A549 (cell line): ENCODE measurements around the gene PHPT1. TPM values are rescaled to one million over a fixed set of nuclear protein-coding genes. Genes with fewer than 3 reads are reported as not detected.

Experiments
- ATAC-seq, 2 experiments: fragments of 200-7000 bp in 1 of 2; fragments of >200 bp in 1 of 2; cut with Nextera tagmentation in 1 of 2; cut with Tn5 transposase in 1 of 2; 3 replicates each; pipeline versions ENCODE4 v1.8.0 to v1.9.1; 2018 to 2020; ENCODE audit warnings: mild to moderate bottlenecking in 1 of 2, moderate library complexity in 1 of 2
- CTCF ChIA-PET: fragments of 300-600 bp; sonication (Branson Sonifier 250); formaldehyde crosslinking; extraction: SDS; loops from one replicate; lab custom pipeline; 2021; ENCODE audit warnings: antibody characterized with exemption, inconsistent platforms; lab: Yijun Ruan, JAX
- POLR2A ChIA-PET: fragments of 350-600 bp; formaldehyde crosslinking; extraction: SDS; loops from one replicate; lab custom pipeline; 2021; ENCODE audit warnings: antibody characterized with exemption, inconsistent platforms; lab: Yijun Ruan, JAX
- DNase-seq, 2 experiments: peaks; one replicate each; pipeline versions ENCODE4 v3.0.0 to v3.0.0-alpha.2; 2011 to 2016; ENCODE audit warnings: low read depth in 1 of 2, low spot score in 1 of 2
- FAIRE-seq: peaks from 2 replicates; lab custom pipeline; 2011; peaks lifted over from hg19 to GRCh38; lab: Jason Lieb, UNC
- H3K27ac ChIP-seq, 2 experiments: fragments of >200 bp; sonication (Bioruptor Twin); formaldehyde crosslinking; 3 replicates each; pipeline ENCODE4 v1.5.1; 2016 to 2017
- H3K4me1 ChIP-seq: fragments of >200 bp; sonication (Bioruptor Twin); formaldehyde crosslinking; 3 replicates; pipeline ENCODE4 v1.6.1; 2016
- H3K4me2 ChIP-seq: fragments of >200 bp; sonication (Bioruptor Twin); formaldehyde crosslinking; 3 replicates; pipeline ENCODE4 v1.6.1; 2016
- H3K4me3 ChIP-seq: fragments of >200 bp; sonication (Bioruptor Twin); formaldehyde crosslinking; 3 replicates; pipeline ENCODE4 v1.5.1; 2016
- H3K9me3 ChIP-seq: fragments of >200 bp; sonication (Bioruptor Twin); formaldehyde crosslinking; 3 replicates; pipeline ENCODE4 v1.6.1; 2016
- BHLHE40 ChIP-seq: IDR thresholded peaks from 2 replicates; pipeline ENCODE4 v1.6.1; 2012; ENCODE audit warnings: low read depth, low read length, inconsistent platforms
- CHD2 ChIP-seq: fragments of 150-350 bp; IDR thresholded peaks from 2 replicates; pipeline ENCODE4 v1.6.1; 2014; ENCODE audit warnings: low read length; ENCODE audit not compliant: partially characterized antibody
- EP300 ChIP-seq, 2 experiments: fragments of >200 bp; sonication (Bioruptor Twin); formaldehyde crosslinking; IDR thresholded peaks; 2 replicates in 1 of 2; 3 replicates in 1 of 2; pipeline ENCODE4 v1.6.1; 2016 to 2017
- ESRRA ChIP-seq: fragments of 150-350 bp; IDR thresholded peaks from 2 replicates; pipeline ENCODE4 v1.6.1; 2014; ENCODE audit warnings: mild to moderate bottlenecking, low read length, borderline replicate concordance
- GATA3 ChIP-seq: IDR thresholded peaks from 2 replicates; pipeline ENCODE4 v1.6.1; 2012; ENCODE audit warnings: borderline replicate concordance
- HES2 ChIP-seq: fragments of >200 bp; sonication (Bioruptor Twin); formaldehyde crosslinking; IDR thresholded peaks from 2 replicates; pipeline ENCODE4 v1.6.1; 2016
- HEYL ChIP-seq: fragments of 250-450 bp; sonication (Bioruptor Pico); IDR thresholded peaks from 2 replicates; pipeline ENCODE4 v1.8.0; 2021; ENCODE audit warnings: mild to moderate bottlenecking, moderate library complexity
- HOXA7 ChIP-seq: fragments of 250-450 bp; sonication (Bioruptor Pico); IDR thresholded peaks from 2 replicates; pipeline ENCODE4 v1.5.0; 2020; ENCODE audit warnings: mild to moderate bottlenecking, moderate library complexity
- JUN ChIP-seq, 2 experiments: fragments of >200 bp; sonication (Bioruptor Twin); formaldehyde crosslinking; IDR thresholded peaks; 2 replicates in 1 of 2; 3 replicates in 1 of 2; pipeline ENCODE4 v1.6.1; 2016 to 2017
- MYC ChIP-seq: IDR thresholded peaks from 2 replicates; pipeline ENCODE4 v1.6.1; 2012; ENCODE audit warnings: mild to moderate bottlenecking, inconsistent platforms, low read length, improper control_type of control experiment, borderline replicate concordance
- NR3C1 ChIP-seq: fragments of >200 bp; sonication (Bioruptor Twin); formaldehyde crosslinking; IDR thresholded peaks from 3 replicates; pipeline ENCODE4 v1.6.1; 2017
- PHF8 ChIP-seq: fragments of 200-600 bp; sonication (generic); IDR thresholded peaks from 2 replicates; pipeline ENCODE4 v1.6.1; 2016; ENCODE audit warnings: low read depth, mild to moderate bottlenecking, antibody characterized with exemption, moderate library complexity, borderline replicate concordance
- SMC3 ChIP-seq: fragments of >200 bp; sonication (Bioruptor Twin); formaldehyde crosslinking; IDR thresholded peaks from 3 replicates; pipeline ENCODE4 v1.6.1; 2018; ENCODE audit warnings: inconsistent platforms
- SREBF2 ChIP-seq: fragments of 450-650 bp; IDR thresholded peaks from 2 replicates; pipeline ENCODE4 v1.6.1; 2014; ENCODE audit warnings: mild to moderate bottlenecking, moderate library complexity
- TFCP2L1 ChIP-seq: fragments of 250-450 bp; sonication (Bioruptor Pico); IDR thresholded peaks from 2 replicates; pipeline ENCODE4 v1.5.0; 2021; ENCODE audit warnings: mild to moderate bottlenecking
- TP53 ChIP-seq: fragments of 250-450 bp; sonication (Bioruptor Pico); IDR thresholded peaks from 2 replicates; pipeline ENCODE4 v1.5.0; 2021; ENCODE audit warnings: mild to moderate bottlenecking, moderate library complexity
- USF2 ChIP-seq: fragments of 450-650 bp; IDR thresholded peaks from 2 replicates; pipeline ENCODE4 v1.6.1; 2014; ENCODE audit warnings: antibody characterized with exemption
- ZFP36 ChIP-seq: fragments of 450-650 bp; IDR thresholded peaks from 2 replicates; pipeline ENCODE4 v1.6.1; 2014; ENCODE audit warnings: borderline replicate concordance; ENCODE audit not compliant: partially characterized antibody
- ZNF302 ChIP-seq: fragments of 250-450 bp; sonication (Bioruptor Pico); IDR thresholded peaks from 2 replicates; pipeline ENCODE4 v1.9.0; 2021; ENCODE audit warnings: inconsistent platforms, mild to moderate bottlenecking, moderate library complexity
- WGBS: methylation state at CpG from one replicate; pipeline ENCODE4 v1.1.6; 2017; ENCODE audit errors: missing lambda C conversion rate; 5-methylcytosine and 5-hydroxymethylcytosine counted together
- polyA plus RNA-seq, 4 experiments: library from polyadenylated mRNA; depleted of rRNA in 3 of 4; stranded (reverse); fragments of >200 nt; fragmentation: RNase III in 1 of 4; extraction: RNeasy Plus Mini Kit Qiagen cat#74134 plus additional on column Dnase treatment in 1 of 4; gene quantifications; 2 replicates in 3 of 4; 3 replicates in 1 of 4; pipeline ENCODE4 v1.2.3, GENCODE V29; 2011 to 2017
- TF ChIP-seq, protein P1 (sequence below): IDR thresholded peaks from 2 replicates; pipeline ENCODE4 v1.6.1; 2012
- TF ChIP-seq, protein P2 (sequence below): IDR thresholded peaks from 2 replicates; pipeline ENCODE4 v1.6.1; 2012

PHPT1 gene
- polyA plus RNA-seq, 2 of the 4 experiments (the other 2 are of a cell fraction), result 123 to 234 TPM

DNA sequence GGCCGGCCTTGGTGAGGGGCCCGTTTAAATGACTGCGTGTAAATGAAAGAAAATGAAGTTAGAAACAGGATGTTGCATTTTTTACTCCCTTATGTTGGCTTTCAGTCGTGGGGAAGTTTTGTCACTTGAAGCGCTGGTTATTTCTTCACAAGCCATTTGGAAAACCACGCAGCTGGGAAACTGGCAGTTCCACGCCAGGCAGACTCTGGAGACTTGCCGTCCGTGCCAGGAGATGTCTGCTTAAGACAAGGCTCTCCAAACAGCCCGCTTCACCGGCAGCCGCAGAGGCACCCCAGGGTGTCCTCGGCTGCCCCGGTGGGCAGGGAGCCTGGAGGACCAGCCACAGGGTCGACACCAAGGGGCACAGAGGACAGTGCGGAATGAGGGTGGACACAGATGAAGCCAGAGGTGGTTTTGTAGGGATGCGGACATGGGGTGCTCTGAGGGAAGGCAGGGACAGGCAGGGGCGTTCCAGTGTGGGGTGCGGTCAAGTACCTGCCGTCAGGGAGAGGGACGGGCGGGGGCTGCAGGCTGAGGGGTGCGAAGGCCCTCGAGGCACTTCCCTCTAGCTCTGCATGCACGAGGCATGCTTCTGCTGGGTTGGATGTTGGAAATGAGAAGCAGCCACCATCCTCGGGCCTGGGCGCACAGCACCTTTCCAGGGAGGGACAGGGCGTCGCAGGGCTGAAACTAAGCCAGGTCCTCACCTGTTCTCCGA, 18.0 kb upstream of the PHPT1 start:
- 91% methylated on average over 28 of the region's 30 CpGs for WGBS
- Histone ChIP-seq H3K4me3 (no peak overlapping the region), H3K4me1 (no peaks in the 10 kb centered on the region), H3K4me2 (no peak overlapping the region), H3K27ac (no peak overlapping the region), H3K9me3 (no peaks in the 10 kb centered on the region)
- no peak for FAIRE-seq
- ChIA-PET CTCF (interaction anchor here (0.8 to 8.1 kb wide), 2 partner anchors 12 to 39 kb away, joined by 3 to 72 read pairs; partner anchors contain the start of gene AJM1), POLR2A (no interaction called here)
- TF ChIP-seq JUN (IDR thresholded peaks at IDR 0.05) (no peak), ZFP36 (no peak), HES2 (no peak), BHLHE40 (no peak), GATA3 (no peak), NR3C1 (no peak), HEYL (no peak), USF2 (no peak), TP53 (no peak), HOXA7 (CRISPR knock-in tag) (no peak), MYC (no peak), ESRRA (no peak), PHF8 (no peak), SREBF2 (no peak), SMC3 (no peak)
- TF ChIP-seq, protein P1, sequence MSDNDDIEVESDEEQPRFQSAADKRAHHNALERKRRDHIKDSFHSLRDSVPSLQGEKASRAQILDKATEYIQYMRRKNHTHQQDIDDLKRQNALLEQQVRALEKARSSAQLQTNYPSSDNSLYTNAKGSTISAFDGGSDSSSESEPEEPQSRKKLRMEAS, result no peak
- TF ChIP-seq, protein P2, sequence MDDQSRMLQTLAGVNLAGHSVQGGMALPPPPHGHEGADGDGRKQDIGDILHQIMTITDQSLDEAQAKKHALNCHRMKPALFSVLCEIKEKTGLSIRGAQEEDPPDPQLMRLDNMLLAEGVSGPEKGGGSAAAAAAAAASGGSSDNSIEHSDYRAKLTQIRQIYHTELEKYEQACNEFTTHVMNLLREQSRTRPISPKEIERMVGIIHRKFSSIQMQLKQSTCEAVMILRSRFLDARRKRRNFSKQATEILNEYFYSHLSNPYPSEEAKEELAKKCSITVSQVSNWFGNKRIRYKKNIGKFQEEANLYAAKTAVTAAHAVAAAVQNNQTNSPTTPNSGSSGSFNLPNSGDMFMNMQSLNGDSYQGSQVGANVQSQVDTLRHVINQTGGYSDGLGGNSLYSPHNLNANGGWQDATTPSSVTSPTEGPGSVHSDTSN, result no peak
- no peak for DNase-seq
- no peak for ATAC-seq

DNA sequence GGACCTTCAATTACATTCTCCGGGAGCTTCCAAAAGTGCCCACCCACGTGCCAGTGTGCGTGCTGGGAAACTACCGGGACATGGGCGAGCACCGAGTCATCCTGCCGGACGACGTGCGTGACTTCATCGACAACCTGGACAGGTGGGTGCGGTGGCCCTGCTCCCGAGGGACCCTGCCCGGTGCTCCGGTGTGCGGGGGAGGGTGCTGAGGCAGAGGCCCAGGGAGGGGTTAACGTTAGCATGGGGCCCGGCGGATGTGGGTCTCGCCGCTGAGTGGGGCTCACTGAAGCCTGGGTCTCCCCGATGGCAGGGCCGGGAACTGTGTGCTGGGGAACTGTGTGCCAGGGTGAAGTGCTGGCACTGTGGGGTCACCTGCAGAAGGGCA, 17.5 kb upstream of the PHPT1 start:
- ChIA-PET CTCF (interaction anchor here (1.1 to 8.1 kb wide), 3 partner anchors 11 to 198 kb away, joined by 3 to 72 read pairs (median 4); partner anchors contain the start of gene AJM1), POLR2A (no interaction called here)
- H3K4me3 ChIP-seq, result no peak overlapping the region
- 95% methylated on average over 18 of the region's 23 CpGs for WGBS
- H3K27ac ChIP-seq, result no peak overlapping the region
- no peak overlapping the region for H3K4me2 ChIP-seq
- no peak for DNase-seq
- no peaks in the 10 kb centered on the region for H3K4me1 ChIP-seq
- no peak for FAIRE-seq
- ATAC-seq, result no peak
- TF ChIP-seq JUN (IDR thresholded peaks at IDR 0.05) (no peak), TFCP2L1 (CRISPR knock-in tag) (no peak), EP300 (IDR thresholded peaks at IDR 0.05) (no peak), ZNF302 (CRISPR knock-in tag) (no peak), CHD2 (no peak), MYC (no peak), SREBF2 (no peak)
- TF ChIP-seq, protein P2, result no peak
- no peaks in the 10 kb centered on the region for H3K9me3 ChIP-seq
